GM19238 (cell line): ENCODE results near the gene MAN2C1.
"Not testable (repeated sequence)": the region's sequence is repeated elsewhere in the genome, so short reads cannot be mapped to it uniquely, and the experiment has no call there.

Source experiments
- DNase-seq: peaks from one replicate; pipeline ENCODE4 v3.0.0; 2011; ENCODE audit warnings: low spot score; ENCODE audit not compliant: insufficient read length

Gene MAN2C1

DNA sequence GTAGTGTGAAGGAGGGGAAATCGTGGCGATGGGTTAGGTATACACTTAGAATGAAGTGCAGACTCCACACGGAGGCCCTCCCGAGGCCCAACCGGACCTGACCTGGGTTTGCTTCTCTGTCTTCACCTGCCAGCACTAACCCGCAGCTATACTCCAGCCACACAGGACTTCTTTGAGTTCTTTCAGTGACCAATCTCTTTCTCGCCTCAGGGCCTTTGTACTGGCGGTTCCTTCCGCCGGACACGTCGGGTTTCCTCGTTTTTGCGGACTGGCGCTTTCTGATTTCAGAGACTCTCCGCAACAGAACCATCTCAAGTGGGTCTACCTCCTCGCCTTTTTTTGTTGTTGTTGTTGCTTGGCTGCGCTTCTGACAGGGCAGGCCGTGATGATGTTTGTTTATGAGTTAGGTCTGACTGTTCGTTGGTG, 21.6 kb downstream of the MAN2C1 start, which contains the start of gene NEIL1:
Gene NEIL1, plus strand, starts transcription at position 244 of the 426 bp plus-strand sequence. CDS start 1,867 bp downstream, outside the sequence.
- DNase-seq: no peak

DNA sequence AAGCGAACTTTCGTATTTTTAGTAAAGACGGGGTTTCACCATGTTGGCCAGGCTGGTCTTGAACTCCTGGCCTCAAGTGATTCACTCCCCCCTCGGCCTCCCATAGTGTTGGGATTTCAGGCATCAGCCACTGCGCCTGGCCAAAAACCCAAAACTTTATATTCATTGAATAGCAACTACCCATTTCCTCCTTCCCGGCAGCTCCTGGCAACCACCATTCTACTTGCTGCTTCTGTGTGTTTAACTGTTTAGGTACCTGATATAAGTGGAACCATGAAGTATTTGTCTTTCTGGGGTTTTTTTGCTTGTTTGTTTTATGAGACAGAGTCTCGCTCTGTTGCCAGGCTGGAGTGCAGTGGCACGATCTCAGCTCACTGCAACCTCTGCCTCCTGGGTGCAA, 24.5 kb downstream of the MAN2C1 start:
- not testable (repeated sequence) for DNase-seq

DNA sequence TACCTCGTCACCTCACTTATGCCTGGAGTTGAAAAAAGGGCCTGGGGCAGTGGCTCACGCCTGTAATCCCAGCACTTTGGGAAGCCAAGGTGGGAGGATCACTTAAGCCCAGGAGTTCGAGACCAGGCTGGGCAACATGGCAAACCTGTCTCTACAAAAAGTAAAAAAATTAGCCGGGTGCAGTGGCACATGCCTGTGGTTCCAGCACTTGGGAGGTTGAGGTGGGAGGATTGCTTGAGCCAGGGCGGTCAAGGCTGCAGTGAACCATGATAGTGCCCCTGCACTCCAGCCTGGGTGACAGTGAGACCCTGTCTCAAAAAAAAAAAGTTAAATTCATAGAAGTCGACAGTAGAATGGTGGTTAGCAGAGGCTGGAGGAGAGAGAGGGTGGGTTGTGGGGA, 26.2 kb downstream of the MAN2C1 start:
- no peak for DNase-seq

DNA sequence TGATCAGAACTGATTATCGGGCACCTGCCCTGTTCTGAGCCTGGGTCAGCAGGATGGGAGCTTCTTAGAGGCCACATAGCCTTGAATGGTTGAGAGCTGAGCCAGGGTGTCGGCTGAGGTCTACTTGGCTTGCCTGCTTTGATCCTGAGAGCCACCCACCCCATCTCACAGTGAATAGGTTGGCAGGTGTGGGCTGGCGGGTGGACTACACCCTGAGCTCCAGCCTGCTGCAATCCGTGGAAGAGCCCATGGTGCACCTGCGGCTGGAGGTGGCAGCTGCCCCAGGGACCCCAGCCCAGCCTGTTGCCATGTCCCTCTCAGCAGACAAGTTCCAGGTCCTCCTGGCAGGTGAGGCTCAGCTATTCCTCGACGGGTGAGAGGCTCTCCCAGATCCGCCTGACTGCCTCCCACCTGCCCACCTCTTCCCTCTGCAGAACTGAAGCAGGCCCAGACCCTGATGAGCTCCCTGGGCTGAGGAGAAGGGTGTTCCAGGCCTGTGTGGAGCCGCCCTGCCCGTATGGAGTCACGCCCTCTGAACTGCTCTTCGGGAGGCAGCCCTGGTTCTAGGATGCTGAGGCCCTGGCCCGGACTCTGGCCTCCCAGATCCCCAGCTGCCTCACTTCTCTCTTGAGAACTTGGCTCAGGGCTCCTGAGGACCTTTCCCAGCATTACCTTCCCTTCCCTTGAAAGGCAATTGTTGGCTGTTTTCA, 28.7 kb downstream of the MAN2C1 start:
- no peak for DNase-seq

DNA sequence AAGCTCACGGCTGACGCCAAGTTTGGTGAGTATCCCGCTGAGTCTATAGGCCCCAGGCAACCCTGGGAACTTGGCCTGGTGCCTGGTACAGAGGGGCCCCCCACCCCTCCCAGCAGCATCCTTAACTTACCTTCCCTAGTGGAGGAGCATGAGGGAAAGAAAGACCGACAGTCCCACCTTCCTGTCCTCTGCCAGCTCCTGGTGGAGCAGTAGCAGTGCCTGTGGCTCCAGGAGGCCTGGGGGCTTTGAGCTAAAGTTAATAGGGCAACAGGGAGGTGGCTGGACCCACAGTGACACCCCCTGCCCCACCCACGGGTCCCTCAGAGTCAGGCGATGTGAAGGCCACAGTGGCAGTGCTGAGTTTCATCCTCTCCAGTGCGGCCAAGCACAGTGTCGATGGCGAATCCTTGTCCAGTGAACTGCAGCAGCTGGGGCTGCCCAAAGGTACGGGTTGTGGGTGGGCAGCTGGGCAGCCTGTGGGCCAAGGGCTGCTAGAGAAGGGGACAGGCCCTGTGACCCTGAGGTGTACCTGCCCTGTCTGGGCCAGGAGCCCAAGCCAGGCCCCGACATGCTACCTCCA, 29.7 kb downstream of the MAN2C1 start:
- no peak for DNase-seq

DNA sequence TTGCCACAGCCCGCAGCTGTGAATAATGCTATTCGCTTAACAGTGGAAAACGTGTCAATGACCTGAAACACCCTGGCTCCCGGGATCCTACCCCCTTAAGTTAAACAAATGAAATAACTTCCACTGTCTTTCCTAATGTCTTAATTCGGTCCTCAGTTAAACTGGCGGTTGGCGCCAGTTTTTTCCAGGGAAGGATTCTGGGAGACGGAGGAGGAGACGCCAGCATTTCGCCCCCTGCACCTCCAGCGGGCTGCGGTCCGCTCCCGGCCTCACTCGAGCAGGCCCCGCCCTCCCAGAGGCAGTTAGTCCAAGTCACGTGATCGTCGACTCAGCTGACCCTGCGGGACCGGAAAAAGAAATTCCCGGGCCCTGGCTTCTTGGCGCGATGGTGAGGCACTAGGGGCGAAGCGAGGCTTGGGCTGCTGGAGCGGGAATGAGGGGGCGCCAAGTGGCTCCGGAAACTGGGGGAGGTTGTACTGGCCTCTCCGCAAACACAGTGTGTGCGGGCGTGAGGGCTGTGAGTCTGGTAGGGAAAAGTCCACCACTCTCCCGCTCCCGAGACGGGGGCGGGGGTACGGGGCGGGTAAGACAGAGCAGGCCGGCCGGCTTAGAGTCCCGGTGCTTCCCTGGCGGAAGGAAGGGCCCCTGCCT, 32.6 kb downstream of the MAN2C1 start, which contains the start of gene COMMD4:
Gene COMMD4, plus strand, starts transcription at position 359 of the 651 bp plus-strand sequence. Its CDS starts 27 bp downstream, at position 386.
- DNase-seq: peak; percentile 66

DNA sequence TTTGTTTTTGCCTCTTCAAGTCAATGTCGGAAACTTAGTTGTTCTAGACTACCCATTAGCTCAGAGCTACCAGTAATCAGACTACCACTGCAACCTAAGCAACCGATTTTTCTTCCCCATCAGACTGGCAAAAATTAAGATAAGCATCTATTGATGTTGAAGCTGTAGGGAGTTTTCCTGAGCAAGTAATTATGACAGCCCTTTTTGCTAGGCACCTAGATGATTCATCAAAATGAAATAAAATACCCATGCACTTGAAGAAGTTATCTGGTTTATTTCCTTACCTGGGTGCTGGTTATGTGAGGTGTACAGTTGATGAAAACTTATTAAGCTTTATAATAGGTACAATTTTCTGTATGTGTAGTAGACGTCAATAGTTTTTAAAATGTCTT, 33.1 kb downstream of the MAN2C1 start:
- no peak for DNase-seq

DNA sequence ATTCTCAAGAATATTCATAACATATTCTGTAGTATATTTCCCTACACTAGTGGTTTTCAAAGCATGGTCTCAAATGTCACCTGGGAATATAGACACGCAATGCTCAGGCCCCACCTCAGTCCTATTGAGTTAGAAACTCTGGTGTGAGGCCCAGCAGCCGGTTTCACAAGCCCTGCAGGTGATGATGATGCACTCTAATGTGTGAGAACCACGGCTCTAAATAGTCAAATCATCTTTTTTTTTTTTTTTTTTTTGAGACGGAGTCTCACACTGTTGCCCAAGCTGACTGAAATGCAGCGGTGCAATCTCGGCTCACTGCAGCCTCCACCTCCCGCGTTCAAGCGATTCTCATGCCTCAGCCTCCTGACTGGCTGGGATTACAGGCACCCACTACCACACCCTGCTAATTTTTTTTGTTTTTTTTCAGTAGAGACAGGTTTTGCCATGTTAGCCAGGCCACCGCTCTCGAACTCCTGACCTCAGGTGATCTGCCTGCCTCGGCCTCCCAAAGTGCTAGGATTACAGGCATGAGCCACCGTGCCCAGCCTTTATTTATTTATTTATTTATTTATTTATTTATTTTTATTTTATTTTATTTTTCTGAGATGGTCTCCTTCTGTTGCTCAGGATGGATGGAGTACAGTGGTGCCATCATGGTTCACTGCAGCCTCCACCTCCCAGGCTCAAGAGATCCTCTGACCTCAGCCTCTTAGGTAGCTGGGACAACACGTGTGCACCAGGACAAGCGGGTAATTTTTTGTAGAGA, 34.6 kb downstream of the MAN2C1 start:
- DNase-seq: not testable (repeated sequence)

DNA sequence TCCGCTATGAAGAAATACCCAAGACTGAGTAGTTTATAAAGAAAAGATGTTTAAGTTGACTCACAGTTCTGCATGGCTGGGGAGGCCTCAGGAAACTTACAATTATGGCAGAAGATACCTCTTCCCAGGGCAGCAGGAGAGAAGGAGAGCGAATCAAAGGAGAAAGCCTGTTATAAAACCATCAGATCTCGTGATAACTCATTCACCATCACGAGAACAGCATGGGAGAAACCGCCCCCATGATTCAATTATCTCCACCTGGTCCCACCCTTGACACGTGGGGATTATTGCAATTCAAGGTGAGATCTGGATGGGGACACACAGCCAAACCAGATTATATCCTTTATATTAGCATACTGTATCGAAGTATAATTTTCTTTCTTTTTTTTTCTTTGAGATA, 36.3 kb downstream of the MAN2C1 start:
- not testable (repeated sequence) for DNase-seq

DNA sequence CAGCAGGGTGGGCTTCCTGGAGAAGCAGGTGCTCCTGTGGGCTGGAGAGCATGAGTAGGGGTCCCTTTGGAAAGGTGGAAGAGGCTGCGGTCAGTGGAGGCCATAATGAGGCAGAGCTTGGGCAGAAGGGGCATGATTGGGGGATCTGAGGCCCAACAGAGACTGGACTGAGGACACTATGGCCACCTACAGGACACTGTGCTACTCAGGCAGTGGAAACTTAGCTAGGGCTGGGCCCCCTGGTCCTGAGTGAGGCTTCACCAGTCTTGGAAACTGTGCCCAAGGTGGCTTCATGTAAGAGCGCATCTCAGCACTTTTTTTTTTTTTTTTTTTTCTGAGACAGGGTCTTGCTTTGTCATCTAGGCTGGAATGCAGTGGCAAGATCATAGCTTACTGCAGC, 38.8 kb downstream of the MAN2C1 start:
- DNase-seq: no peak

DNA sequence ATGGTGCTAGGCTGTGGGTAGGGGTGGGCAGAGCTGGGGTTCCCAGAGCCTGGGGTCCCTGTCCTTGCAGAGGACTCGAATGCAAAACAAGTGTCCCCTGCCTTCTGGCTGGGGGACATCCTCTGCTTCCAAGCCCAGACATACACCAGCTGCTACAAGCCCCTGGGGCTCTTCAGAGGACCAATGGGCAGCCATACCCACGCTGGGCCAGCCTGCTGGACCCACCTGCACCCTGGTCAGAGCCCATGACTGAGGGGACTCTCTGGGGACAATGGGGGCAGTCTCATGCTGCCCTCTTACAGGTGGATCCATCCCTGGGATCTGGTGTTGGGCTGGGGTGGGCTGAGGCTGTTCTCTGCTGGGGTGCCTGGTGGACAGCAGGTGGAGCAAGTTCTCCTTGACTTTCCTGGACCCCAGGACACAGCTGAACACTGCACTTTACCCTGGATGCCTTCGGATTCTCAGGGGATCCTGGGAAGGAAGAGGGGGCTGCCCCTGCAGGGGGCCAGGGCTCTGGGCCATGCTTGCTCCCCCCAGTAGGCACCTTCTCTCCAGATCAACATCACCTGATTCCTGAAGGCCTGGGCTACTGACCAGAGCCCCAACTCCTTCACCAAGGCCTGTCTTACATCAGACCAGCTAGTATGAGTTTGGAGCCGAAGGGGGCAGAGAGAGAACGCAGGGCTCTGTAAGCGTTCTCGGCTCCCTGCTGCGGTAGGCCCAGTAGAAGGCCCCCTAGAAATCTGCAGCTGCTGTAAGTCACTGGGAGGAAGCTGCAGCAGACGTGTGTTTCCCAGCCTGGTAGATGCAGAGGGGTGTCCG, 39.7 kb downstream of the MAN2C1 start:
- DNase-seq: no peak

DNA sequence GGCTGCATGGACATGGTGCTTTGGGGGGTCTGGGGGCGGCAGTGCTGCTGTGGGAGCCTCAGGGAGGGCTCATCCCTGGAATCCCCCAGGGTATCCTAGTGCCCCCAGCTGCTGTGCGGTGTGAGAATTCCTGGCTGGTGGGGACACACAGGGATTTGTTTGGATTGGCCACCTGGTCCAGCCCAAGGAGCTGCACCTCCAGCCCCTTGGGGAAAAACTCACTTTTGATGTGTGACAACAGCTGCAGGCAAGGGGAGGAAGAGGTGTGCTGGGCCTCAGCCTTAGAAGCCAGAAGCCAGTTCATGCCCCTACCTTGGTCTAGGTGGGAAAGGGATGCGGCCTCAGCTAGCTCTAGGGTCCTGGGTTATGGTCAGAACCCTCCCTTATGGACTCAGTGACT, 40.9 kb downstream of the MAN2C1 start:
- no peak for DNase-seq

DNA sequence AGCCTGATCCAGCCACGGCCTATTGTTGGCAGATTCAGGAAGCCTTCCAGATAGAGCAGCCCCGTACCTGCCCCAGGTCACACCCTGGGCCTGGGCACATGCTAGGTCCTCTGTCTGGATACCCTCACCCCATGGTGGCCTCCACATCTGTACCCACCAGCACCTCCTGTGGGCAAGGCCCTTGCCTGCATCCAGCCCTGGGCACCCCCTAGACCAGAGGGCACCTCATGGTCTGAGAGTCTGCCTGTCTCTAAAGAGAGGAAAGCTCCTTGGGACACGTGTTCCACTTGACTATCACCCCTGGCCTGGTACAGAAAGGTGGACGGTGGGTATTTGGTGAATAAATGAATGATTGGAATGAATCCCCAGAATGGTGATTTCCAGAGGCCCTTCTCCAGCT, 41.4 kb downstream of the MAN2C1 start:
- no peak for DNase-seq

DNA sequence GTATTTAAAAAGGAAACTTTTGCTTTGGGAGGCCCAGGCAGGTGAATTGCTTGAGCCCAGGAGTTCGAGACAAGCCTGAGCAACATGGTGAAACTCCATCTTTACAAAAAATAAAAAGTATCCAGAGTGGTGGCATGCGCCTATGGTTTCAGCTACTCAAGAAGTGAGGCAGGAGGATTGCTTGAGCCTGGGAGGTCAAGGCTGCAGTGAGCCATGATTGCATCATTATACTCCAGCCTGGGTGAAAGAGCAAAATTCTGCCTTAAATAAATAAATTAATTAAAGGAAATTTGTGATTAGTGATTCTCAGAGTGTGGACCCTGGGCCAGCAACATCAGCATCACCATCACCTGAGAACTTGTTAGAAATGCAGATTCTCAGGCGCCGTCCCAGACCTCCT, 42.5 kb downstream of the MAN2C1 start:
- no peak for DNase-seq

DNA sequence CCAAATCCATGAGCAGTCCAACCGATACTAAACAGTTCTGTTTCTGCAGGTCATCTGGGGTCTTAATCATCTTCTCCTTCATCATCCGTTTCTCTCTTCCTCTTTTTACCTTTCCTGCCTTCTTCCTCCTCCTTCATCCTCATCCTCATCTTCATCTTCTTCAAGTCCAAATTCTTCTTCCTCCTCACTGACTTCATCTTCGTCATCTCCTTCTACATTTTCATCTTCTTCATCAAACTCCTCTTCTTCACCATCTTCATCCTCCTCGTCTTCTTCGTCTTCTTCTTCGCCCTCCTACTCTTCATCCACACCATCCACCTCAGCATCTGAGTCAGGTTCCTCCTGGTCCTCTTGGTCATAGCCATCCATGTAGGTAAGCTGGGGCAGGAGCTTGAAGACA, 46.7 kb downstream of the MAN2C1 start:
- DNase-seq: no peak

DNA sequence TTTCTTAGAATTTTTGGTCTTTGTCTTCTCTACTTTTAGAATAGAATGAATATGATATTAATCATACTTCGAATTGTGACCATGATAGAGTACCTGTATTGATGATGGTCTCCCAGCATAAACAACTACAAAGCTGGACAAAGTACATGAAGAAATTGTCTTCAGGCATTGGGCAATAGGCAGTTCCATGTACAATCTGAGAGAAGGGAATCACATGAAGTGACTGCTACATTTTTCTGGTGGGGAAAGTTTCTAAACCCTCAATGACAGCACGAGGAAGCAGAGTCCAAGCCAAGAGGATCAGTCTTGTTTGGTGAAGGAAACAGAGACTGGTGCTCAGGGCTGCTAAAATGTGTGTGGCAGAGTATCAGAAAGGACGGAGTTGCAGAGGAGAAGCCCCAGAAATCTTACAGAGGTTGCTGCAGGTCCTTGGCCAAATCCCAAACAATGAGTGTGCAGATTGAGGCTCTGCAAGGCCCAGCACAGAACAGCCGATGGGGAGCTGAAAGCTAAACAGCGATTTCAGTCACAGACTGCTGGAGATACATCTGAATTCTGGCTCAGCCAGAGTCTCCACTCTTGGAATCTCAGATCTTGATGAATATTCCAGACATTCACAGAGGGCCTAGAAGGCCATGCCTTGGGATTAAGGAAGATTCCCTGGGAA, 49.0 kb downstream of the MAN2C1 start:
- DNase-seq: not testable (repeated sequence)

DNA sequence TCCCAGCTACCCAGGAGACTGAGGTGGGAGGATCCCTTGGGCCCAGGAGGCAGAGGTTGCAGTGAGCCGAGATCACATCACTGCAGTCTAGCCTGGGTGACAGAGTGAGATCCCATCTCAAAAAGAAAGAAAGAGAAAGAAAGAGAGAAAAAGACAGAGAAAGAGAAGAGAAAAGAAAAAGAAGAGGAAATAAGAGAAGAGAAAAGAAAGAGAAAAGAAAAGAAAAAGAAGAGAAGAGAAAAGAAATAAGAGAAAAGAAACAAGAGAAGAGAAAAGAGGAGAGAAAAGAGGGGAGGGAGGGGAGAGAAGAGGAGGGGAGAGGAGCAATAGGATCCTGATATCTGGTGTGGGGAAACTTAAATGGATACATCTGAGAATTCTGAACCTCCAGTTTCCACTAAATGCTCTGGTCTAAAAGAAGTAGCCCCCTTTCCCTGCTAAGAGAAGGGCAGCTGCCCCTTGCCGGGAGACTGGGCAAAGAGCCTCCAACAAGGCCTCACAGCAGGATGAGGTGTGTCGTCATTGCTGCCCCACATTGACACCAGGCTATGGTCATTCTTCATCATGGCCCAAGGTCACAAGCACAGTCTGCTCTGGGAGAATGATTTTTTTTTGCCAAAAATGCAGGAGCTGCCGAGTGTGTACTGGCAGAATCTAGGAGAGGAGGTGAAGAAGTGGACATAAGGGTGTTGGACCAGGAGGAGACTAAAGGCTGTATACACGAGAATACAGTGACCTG, 53.7 kb downstream of the MAN2C1 start:
- DNase-seq: no peak

DNA sequence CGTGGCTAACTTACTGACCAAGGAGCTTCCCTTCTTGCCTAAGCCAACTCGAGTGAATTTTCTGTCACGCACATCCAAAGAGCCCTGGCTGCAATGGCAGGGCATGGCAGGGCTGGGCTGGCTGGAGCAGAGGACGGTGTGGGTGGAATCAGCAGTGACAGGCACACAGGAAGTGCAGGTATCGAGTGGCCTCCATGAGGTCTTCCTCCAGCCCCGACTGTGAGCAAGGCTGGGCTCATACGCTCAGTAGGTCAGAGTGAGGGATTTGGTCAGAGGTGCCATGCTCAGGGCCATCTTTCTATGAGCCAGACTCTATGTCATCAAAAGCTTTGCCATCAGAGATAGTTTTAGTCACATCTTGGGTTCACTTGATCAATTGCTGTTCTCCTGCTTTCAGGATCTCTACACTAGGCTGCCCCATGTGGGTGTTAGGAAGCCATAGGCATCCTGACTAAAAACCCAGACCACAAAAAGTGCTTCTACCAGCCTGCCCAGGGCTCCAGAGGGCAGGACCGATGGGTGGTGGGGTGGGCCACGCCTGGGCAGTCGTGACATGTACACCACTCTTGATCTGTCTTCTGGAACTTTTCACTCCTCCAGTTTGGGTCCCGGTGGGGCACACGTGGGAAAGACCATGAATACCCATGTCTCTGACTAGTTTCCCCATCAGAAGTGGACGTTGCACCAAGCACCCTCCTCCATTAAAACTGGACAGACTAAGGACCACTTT, 55.1 kb downstream of the MAN2C1 start:
- DNase-seq: no peak

DNA sequence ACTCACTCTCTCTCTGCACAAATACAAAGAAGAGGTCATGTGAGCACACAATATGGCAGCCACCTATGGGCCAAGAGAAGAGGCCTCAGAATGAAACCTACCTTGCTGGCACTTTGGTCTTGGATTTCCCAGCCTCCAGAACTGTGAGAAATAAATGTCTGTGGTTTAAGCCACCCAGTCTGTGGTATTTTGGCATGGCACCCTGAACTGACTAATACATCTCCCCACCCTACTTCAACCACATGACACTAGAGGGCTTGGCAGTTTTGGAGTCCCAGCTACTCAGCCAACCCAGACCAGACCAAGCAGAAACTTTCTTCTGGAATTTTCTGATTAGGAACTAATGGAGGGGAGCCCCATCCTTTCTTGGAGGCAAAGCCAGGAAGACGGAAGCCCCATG, 55.9 kb downstream of the MAN2C1 start:
- DNase-seq: not testable (repeated sequence)
